ENCODE data around the gene FILIP1L.

Gene FILIP1L

GRCh38 chr3:100007313-100007712, 107.0 kb downstream of the FILIP1L start:
- H3K36me3 ChIP-seq (ENCODE audit: control insufficient read depth, insufficient read depth, low read length) = no peaks in the 10 kb centered on the region
- TF ChIP-seq CTCF (IDR thresholded peaks at IDR 0.05; ENCODE audit: insufficient read depth, low read length, poor library complexity, severe bottlenecking) = no peak
- no peak for DNase-seq (ENCODE audit: extremely low read depth, insufficient read length)
- H3K4me3 ChIP-seq (replicated peaks; ENCODE audit: low read depth, low read length) = no peak overlapping the region
- no peaks in the 10 kb centered on the region for H3K27me3 ChIP-seq (replicated peaks; ENCODE audit: control insufficient read depth, insufficient read depth, low read length)

GRCh38 chr3:100006570-100007271, 107.6 kb downstream of the FILIP1L start:
- no peak for DNase-seq (ENCODE audit: extremely low read depth, insufficient read length)

DNA sequence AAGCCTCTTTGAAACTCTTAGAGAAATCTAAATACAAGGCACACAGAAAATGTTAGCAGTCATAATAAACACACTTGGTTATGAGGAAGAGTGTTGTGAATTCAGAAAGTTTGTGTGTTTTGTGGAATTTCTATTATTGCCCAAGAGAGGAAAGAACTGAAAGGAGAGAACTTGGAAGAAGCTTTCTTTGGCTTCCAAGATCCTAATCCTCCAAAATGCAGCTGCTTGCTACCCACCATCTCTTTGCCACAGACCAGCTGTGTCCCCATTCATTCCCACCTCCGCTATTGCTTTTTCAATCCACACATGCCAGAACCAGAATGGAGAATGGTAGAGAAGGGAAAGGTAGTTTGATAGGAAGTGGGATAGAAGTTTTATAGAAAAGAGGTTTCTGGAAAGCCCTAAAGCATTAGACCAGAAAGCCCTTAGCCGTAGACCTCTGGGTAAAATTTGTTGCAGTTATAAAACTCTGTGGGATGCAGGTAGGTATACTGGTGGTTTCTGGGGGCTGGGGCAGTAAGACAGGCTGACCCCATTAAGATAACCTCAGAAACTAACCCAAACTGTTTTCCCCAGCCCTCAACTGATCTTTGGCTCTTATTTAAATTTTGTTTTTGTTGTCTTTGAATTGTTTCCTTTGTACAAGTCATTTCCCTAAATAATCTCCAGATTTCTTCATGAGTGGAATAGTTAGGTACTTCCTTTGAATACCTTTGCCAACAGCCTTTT, 108.5 kb downstream of the FILIP1L start:
- H3K4me3 ChIP-seq (replicated peaks; ENCODE audit: low read depth, low read length) = no peak overlapping the region
- H3K27me3 ChIP-seq (replicated peaks; ENCODE audit: control insufficient read depth, insufficient read depth, low read length) = no peaks in the 10 kb centered on the region
- no peak for DNase-seq (ENCODE audit: extremely low read depth, insufficient read length)
- TF ChIP-seq CTCF (IDR thresholded peaks at IDR 0.05; ENCODE audit: insufficient read depth, low read length, poor library complexity, severe bottlenecking) = no peak
- H3K36me3 ChIP-seq (ENCODE audit: control insufficient read depth, insufficient read depth, low read length) = no peaks in the 10 kb centered on the region

More at GRCh38 chr3:100006570-100007271, 107.6 kb downstream of the FILIP1L start:
- Histone ChIP-seq H3K4me3 (replicated peaks; ENCODE audit: low read depth, low read length) (no peak overlapping the region), H3K27me3 (replicated peaks; ENCODE audit: control insufficient read depth, insufficient read depth, low read length) (no peaks in the 10 kb centered on the region), H3K36me3 (ENCODE audit: control insufficient read depth, insufficient read depth, low read length) (no peaks in the 10 kb centered on the region)
- no peak for TF ChIP-seq CTCF (IDR thresholded peaks at IDR 0.05; ENCODE audit: insufficient read depth, low read length, poor library complexity, severe bottlenecking)

DNA sequence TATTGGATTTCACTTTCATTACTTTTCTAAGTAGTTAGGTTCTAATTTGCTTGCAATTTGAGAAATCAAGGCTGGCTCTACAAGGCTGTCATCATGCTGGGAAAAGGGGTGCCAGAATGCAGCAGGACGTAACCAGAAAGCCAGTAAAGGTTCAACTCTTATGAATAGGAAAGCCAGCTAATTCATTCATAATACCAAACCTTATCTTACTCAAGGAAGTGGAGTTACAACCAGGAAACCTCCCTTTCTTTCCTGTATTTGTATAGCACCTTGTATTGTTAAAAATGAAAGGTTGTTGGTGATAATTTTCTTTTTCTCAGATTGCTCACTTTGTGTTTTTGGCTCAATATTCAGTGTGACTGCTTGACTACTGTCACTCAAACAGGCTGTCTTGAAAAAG, 109.4 kb downstream of the FILIP1L start:
- no peaks in the 10 kb centered on the region for H3K36me3 ChIP-seq (ENCODE audit: control insufficient read depth, insufficient read depth, low read length)
- DNase-seq (ENCODE audit: extremely low read depth, insufficient read length) = no peak
- no peak overlapping the region for H3K4me3 ChIP-seq (replicated peaks; ENCODE audit: low read depth, low read length)
- TF ChIP-seq CTCF (IDR thresholded peaks at IDR 0.05; ENCODE audit: insufficient read depth, low read length, poor library complexity, severe bottlenecking) = no peak
- H3K27me3 ChIP-seq (replicated peaks; ENCODE audit: control insufficient read depth, insufficient read depth, low read length) = no peaks in the 10 kb centered on the region

- no peak for TF ChIP-seq CTCF (IDR thresholded peaks at IDR 0.05; ENCODE audit: insufficient read depth, low read length, poor library complexity, severe bottlenecking)
- Histone ChIP-seq H3K4me3 (replicated peaks; ENCODE audit: low read depth, low read length) (no peak overlapping the region), H3K36me3 (ENCODE audit: control insufficient read depth, insufficient read depth, low read length) (no peaks in the 10 kb centered on the region), H3K27me3 (replicated peaks; ENCODE audit: control insufficient read depth, insufficient read depth, low read length) (no peaks in the 10 kb centered on the region)
- DNase-seq (ENCODE audit: extremely low read depth, insufficient read length) = no peak
Measured at GRCh38 chr3:100003609-100004503, 110.4 kb downstream of the FILIP1L start.

All from GM06990 (cell line).